ENCODE data around the gene CUL4A.
"Not testable (repeated sequence)": the region's sequence is repeated elsewhere in the genome, so short reads cannot be mapped to it uniquely, and the experiment has no call there.

Gene CUL4A

DNA sequence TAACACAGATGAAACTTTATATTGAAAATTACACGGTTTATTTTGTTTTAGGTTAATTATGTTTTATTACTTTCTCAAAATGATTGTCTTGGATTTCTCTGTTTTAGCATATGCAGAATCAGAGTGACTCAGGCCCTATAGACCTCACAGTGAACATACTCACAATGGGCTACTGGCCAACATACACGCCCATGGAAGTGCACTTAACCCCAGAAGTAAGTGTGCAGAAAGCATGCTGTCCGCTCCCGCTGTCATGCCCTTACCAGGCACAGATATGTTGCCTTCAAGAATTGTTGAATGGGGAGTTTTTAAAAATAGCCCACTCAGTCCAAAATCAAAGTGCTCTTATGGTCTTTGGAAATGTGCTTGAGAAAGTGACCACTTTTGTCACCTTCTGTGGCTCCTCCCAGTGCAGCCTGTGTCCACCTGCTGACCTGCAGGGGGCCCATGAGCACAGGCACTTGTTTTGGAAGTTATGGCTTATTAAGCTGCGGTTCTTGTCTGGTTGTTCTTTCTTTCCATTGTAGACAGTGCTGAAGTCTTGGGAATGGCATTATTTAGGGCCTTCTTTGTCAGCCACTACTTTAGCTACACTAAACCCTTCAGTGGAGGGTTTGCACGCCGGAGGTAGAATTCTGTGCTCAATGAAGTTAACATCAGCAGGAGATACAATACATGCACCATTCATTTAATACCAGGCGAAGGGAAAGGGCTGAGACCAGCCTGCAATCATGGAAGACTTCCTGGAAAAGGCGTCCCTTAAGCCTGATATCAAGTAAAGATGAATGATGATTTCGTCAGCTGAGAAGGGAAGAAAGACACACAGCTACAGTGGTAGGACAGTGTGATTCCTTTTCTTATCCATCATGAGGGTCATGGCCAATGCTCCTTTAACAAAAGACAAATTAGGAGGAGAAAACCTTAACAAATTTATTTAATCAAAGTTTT lies 36.7 kb downstream of the CUL4A start:
- in situ Hi-C loops (cut with MboI; ENCODE audit: low pct_unique_long_range_greater_than_20kb, low sequenced_read_pairs, unreplicated experiment) = no loop called here
- no peak for DNase-seq (ENCODE audit: low spot score)
- TF ChIP-seq, protein P1, sequence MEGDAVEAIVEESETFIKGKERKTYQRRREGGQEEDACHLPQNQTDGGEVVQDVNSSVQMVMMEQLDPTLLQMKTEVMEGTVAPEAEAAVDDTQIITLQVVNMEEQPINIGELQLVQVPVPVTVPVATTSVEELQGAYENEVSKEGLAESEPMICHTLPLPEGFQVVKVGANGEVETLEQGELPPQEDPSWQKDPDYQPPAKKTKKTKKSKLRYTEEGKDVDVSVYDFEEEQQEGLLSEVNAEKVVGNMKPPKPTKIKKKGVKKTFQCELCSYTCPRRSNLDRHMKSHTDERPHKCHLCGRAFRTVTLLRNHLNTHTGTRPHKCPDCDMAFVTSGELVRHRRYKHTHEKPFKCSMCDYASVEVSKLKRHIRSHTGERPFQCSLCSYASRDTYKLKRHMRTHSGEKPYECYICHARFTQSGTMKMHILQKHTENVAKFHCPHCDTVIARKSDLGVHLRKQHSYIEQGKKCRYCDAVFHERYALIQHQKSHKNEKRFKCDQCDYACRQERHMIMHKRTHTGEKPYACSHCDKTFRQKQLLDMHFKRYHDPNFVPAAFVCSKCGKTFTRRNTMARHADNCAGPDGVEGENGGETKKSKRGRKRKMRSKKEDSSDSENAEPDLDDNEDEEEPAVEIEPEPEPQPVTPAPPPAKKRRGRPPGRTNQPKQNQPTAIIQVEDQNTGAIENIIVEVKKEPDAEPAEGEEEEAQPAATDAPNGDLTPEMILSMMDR (IDR thresholded peaks at IDR 0.05; ENCODE audit: extremely low read depth, insufficient read depth, missing control alignments) = peak; percentile 31

DNA sequence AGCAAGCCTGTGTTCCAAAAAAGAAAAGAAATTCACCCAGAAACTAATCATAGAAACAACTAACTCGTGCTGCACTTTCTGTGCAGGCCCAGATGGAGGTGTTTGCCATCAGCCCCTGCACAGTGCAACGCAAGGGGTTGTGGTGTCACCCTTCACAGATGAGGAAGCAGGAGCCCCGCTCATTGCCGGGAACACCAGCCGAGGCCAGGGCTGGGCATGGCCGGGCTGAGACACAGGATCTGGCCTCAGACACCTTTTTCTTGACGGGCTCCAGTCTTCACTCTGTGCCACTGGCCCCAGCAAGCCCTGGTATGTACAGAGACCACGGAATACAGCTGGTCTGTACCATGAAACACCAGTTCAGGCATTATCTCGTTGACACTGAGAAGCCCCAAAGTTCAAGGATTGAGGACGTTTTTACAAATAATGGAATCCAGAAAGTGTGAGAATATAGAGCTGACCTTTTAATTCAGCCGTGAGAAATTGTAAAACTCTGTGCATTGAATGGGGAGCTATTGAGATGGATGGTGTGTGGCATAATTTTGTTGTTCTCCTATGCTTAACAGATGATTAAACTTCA lies 43.2 kb downstream of the CUL4A start:
- TF ChIP-seq, protein P1 (IDR thresholded peaks at IDR 0.05; ENCODE audit: extremely low read depth, insufficient read depth, missing control alignments) = no peak
- in situ Hi-C loops (cut with MboI; ENCODE audit: low pct_unique_long_range_greater_than_20kb, low sequenced_read_pairs, unreplicated experiment) = no loop called here
- DNase-seq (ENCODE audit: low spot score) = no peak

DNA sequence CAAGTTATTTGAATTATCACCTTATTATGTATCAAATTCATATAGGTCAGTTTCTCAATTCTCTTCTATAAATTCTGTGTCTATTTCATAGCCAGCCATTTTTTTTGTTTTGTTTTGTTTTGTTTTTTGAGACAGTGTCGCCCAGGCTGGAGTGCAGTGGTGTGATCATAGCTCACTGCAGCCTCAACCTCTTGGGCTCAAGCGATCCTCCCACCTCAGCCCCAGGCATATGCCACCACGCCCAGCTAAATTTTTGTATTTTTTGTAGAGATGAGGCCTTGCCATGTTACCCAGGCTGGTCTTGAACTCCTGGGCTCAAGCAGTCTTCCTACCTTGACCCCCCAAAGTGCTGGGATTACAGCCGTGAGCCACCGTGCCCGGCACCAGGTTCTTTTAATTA lies 48.5 kb downstream of the CUL4A start:
- DNase-seq (ENCODE audit: low spot score); in situ Hi-C loops (cut with MboI; ENCODE audit: low pct_unique_long_range_greater_than_20kb, low sequenced_read_pairs, unreplicated experiment): not testable (repeated sequence)

DNA sequence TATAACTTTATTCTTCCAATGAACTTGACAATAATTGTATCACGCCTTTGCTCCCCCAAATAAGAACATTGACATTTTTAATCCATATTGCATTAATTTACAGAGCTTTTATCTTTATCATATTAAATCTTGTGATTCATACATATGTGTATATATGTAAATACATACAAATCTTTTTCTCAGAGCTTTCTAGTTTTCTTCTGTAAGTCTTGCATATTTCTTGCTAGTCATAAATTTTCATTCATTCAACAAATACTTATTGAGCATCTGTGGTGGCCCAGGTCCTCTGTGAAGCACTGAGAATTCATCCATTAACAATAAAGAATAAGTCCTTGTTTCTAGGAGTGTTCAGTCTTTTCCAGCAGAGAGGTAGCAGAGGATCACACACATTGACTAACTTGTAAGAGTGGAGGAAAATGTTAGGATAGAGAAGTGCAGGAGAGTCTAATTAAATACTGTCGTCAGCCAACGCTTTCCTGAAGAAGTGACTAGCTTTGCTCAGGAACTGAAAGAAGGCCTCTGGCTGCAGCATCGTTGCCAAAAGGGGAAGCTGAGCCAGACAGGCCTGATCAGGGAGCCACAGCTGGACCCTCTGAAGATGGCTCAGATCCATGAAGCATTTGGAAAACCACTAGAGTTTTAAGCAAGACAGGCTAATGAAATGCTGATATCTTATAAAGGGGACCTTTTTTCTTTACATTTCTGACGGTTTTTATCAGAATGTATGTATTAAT lies 49.1 kb downstream of the CUL4A start:
- TF ChIP-seq, protein P1 (IDR thresholded peaks at IDR 0.05; ENCODE audit: extremely low read depth, insufficient read depth, missing control alignments) = no peak
- DNase-seq (ENCODE audit: low spot score) = no peak
- in situ Hi-C loops (cut with MboI; ENCODE audit: low pct_unique_long_range_greater_than_20kb, low sequenced_read_pairs, unreplicated experiment) = no loop called here

DNA sequence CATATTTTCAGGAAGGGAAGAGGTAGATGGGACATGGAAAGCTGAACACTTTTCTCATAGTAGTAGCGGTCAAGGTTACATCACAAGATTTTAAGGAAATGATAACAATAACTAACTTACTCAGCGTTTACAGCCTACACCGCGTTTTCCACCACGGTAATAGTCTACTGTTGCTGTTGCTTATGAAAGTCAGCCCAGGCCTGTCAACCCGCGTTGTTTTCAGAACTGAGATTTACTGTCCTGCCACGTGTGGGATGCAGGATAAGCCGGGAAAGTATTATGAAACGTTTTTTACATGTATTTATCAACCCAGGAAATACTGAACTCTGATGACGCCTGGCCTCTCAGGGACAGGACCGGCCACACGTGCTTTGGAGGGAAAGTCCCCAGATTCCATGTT lies 51.6 kb downstream of the CUL4A start:
- DNase-seq (ENCODE audit: low spot score) = no peak
- in situ Hi-C loops (cut with MboI; ENCODE audit: low pct_unique_long_range_greater_than_20kb, low sequenced_read_pairs, unreplicated experiment) = no loop called here

DNA sequence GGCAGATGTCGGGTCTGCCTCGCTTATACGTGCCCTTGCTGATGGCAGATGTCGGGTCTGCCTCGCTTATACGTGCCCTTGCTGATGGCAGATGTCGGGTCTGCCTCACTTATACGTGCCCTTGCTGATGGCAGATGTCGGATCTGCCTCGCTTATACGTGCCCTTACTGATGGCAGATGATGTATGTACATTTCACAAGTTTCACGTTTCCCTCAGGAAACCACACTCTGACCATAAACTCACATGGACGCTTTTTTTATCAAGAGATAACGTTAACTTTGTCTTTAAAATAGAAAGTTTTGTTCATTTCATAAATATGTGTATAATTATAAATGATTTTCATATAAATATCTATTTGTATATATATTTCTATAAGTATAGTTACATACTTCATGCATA lies 53.6 kb downstream of the CUL4A start:
- DNase-seq (ENCODE audit: low spot score); in situ Hi-C loops (cut with MboI; ENCODE audit: low pct_unique_long_range_greater_than_20kb, low sequenced_read_pairs, unreplicated experiment): not testable (repeated sequence)

More for the DNA sequence above, 51.6 kb downstream of the CUL4A start:
- TF ChIP-seq, protein P1 (IDR thresholded peaks at IDR 0.05; ENCODE audit: extremely low read depth, insufficient read depth, missing control alignments) = no peak

DNA sequence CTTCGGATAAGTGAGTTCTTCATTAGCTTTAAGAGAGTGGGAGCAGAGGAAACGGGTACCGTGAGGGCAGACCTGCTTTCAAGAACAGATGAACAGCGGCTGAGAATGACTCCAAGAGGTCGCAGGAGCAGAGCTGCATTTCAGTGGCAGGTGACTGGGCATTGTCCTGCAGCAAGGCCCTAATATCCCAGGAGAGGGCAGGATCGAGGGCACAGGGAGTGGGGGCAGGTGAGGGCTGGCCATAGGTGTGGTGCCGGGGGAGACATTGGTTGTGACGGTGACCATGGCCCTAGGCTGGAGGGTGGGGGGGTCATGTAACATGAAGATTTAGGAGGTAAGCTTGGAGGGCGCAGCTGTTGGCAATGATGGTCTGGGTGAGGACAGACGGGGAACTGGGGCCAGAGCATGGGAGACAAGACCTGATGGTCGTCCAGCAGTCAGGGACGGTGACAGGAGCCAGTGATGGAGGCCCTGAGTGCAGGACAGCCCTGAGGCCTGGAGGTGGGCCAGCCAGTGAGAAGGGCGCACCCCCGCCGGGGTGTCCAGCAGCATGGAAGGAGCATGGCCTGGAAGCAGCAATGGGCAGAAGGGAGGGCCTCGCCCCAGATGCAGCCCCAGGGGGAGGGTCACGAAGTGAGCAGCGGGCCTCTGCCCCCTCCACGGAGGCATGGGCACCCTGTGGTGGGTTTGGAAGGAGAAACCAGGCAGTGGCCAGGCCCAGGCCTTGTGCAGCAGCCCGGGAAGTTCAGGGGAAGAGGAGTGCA lies 58.4 kb downstream of the CUL4A start:
- TF ChIP-seq, protein P1 (IDR thresholded peaks at IDR 0.05; ENCODE audit: extremely low read depth, insufficient read depth, missing control alignments) = no peak
- in situ Hi-C loops (cut with MboI; ENCODE audit: low pct_unique_long_range_greater_than_20kb, low sequenced_read_pairs, unreplicated experiment) = no loop called here
- no peak for DNase-seq (ENCODE audit: low spot score)
